Lower leg skin (tissue), 3 donors: ENCODE data around the gene SPAG9.

Experiments used
- POLR2A ChIP-seq, 2 donors: fragments of 450-650 bp; IDR thresholded peaks; one replicate each; pipeline ENCODE4 v1.6.1; 2016 to 2017; ENCODE audit warnings: antibody characterized with exemption in 2 of 2, mild to moderate bottlenecking in 1 of 2, moderate library complexity in 1 of 2
- TF ChIP-seq, protein P1 (sequence below), 3 donors: fragments of 450-650 bp; IDR thresholded peaks; one replicate each; pipeline ENCODE4 v1.5.1; 2016; ENCODE audit warnings: antibody characterized with exemption in 3 of 3, mild to moderate bottlenecking in 3 of 3, moderate library complexity in 2 of 3

DNA sequence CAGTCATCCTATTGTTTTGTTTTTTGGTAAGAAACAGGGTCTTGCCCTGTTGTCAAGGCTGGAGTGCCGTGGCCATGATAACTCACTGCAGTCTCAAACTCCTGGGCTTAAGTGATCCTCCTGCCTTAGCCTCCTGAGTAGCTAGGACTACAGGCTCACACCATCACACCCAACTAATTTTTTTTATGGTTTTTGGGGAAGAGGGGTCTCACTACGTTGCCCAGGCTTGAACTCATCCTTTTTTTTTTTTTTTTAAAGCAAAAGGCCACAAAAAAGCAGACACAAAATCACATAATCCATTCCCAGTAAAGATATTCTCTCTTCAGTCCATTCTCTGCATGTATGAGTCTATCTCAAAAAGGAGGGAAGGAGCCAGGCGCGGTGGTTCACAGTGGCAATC lies 5.5 kb downstream of the SPAG9 start:
- no peak for TF ChIP-seq POLR2A (IDR thresholded peaks at IDR 0.05)
- TF ChIP-seq, protein P1, sequence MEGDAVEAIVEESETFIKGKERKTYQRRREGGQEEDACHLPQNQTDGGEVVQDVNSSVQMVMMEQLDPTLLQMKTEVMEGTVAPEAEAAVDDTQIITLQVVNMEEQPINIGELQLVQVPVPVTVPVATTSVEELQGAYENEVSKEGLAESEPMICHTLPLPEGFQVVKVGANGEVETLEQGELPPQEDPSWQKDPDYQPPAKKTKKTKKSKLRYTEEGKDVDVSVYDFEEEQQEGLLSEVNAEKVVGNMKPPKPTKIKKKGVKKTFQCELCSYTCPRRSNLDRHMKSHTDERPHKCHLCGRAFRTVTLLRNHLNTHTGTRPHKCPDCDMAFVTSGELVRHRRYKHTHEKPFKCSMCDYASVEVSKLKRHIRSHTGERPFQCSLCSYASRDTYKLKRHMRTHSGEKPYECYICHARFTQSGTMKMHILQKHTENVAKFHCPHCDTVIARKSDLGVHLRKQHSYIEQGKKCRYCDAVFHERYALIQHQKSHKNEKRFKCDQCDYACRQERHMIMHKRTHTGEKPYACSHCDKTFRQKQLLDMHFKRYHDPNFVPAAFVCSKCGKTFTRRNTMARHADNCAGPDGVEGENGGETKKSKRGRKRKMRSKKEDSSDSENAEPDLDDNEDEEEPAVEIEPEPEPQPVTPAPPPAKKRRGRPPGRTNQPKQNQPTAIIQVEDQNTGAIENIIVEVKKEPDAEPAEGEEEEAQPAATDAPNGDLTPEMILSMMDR (IDR thresholded peaks at IDR 0.05), result no peak
